PFSK-1 (cell line): ENCODE data around the gene NRP1.

ENCODE experiments used
- POLR2AphosphoS5 ChIP-seq: IDR thresholded peaks from 2 replicates; pipeline ENCODE4 v1.6.1; 2012; ENCODE audit warnings: low read depth, mild to moderate bottlenecking, control low read depth, low read length, moderate library complexity
- TAF1 ChIP-seq: IDR thresholded peaks from 2 replicates; pipeline ENCODE4 v1.6.1; 2012; ENCODE audit warnings: low read length, control low read depth, borderline replicate concordance; ENCODE audit not compliant: insufficient read depth

DNA sequence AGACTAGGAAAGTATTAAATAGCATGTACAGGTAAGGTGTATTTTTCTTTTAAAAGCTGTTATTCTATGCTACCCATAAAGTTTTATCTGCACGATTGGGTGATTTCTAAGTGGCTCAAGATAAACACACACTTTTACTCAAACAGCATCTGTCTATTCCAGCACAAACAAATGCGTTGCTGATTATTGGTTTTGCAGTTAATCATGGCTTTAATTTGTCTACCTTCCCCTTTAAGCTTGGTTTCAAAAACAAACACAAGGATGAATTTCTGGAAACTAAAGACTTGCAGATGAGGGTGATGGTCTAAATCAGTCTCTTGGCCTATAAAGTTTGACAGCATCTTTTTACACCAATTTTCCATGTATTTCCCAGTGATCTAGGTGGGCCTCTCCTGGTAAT lies 94.2 kb downstream of the NRP1 start:
- TF ChIP-seq POLR2AphosphoS5 (no peak), TAF1 (no peak)
